Peyer's patch (tissue), 4 donors: ENCODE measurements around the gene MTG1.

Experiments used
- POLR2A ChIP-seq, 2 donors: fragments of 450-650 bp; IDR thresholded peaks; one replicate each; pipeline ENCODE4 v1.5.1; 2017; ENCODE audit warnings: antibody characterized with exemption in 2 of 2, mild to moderate bottlenecking in 2 of 2, moderate library complexity in 2 of 2
- TF ChIP-seq, protein P1 (sequence below), 6 experiments: fragments of 450-650 bp in 4 of 6; fragments of 200-600 bp in 2 of 6; sonication (generic) in 1 of 6; IDR thresholded peaks; one replicate each; pipeline ENCODE4 v1.5.1; 2017 to 2019; ENCODE audit warnings: antibody characterized with exemption in 6 of 6, mild to moderate bottlenecking in 3 of 6, moderate library complexity in 1 of 6

DNA sequence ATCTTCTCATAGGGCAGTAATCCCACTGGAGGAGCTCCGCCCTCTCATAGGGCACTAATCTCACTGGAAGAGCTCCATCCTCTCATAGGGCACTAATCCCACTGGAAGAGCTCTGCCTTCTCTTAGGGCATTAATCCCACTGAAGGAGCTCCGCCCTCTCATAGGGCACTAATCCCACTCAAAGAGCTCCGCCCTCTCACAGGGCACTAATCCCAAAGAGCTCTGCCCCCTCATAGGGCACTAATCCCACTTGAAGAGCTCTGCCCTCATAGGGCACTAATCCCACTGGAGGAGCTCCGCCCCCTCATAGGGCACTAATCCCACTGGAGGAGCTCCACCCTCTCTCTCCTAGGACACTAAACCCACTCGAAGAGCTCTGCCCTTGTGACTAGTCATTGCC, 32.7 kb upstream of the MTG1 start:
- no peak for TF ChIP-seq POLR2A (IDR thresholded peaks at IDR 0.05)
- TF ChIP-seq, protein P1, sequence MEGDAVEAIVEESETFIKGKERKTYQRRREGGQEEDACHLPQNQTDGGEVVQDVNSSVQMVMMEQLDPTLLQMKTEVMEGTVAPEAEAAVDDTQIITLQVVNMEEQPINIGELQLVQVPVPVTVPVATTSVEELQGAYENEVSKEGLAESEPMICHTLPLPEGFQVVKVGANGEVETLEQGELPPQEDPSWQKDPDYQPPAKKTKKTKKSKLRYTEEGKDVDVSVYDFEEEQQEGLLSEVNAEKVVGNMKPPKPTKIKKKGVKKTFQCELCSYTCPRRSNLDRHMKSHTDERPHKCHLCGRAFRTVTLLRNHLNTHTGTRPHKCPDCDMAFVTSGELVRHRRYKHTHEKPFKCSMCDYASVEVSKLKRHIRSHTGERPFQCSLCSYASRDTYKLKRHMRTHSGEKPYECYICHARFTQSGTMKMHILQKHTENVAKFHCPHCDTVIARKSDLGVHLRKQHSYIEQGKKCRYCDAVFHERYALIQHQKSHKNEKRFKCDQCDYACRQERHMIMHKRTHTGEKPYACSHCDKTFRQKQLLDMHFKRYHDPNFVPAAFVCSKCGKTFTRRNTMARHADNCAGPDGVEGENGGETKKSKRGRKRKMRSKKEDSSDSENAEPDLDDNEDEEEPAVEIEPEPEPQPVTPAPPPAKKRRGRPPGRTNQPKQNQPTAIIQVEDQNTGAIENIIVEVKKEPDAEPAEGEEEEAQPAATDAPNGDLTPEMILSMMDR (IDR thresholded peaks at IDR 0.05): no peak
